HCT116 (cell line): ENCODE results near the gene FDXACB1.

Source experiments
- CBX3 ChIP-seq: IDR thresholded peaks from 2 replicates; pipeline ENCODE4 v1.6.1; 2012; ENCODE audit warnings: low read depth
- CEBPB ChIP-seq: IDR thresholded peaks from 2 replicates; pipeline ENCODE4 v1.6.1; 2012; ENCODE audit warnings: low read depth
- CTCF ChIP-seq, 3 experiments: fragments of 200-600 bp in 1 of 3; sonication (generic) in 1 of 3; IDR thresholded peaks in 2 of 3; conservative IDR thresholded peaks in 1 of 3; 2 replicates each; pipeline ENCODE4 v1.5.1; 2012 to 2017; ENCODE audit warnings: low read depth in 2 of 3, low read length in 2 of 3, antibody characterized with exemption in 1 of 3, borderline replicate concordance in 1 of 3, control low read depth in 1 of 3, mild to moderate bottlenecking in 1 of 3, mixed read lengths in 1 of 3, mixed run types in 1 of 3, moderate library complexity in 1 of 3; ENCODE audit not compliant: insufficient read depth in 1 of 3
- EZH2 ChIP-seq: fragments of 200-600 bp; sonication (generic); IDR thresholded peaks from 2 replicates; pipeline ENCODE4 v1.6.1; 2017; ENCODE audit warnings: antibody characterized with exemption, mixed run types
- MAX ChIP-seq: IDR thresholded peaks from 2 replicates; pipeline ENCODE4 v1.6.1; 2012
- POLR2A ChIP-seq: IDR thresholded peaks from 2 replicates; pipeline ENCODE4 v1.7.0; 2011; ENCODE audit warnings: borderline replicate concordance; ENCODE audit not compliant: insufficient read depth, insufficient read length; ENCODE audit errors: extremely low read depth
- POLR2AphosphoS5 ChIP-seq: IDR thresholded peaks from 2 replicates; pipeline ENCODE4 v1.6.1; 2011; ENCODE audit warnings: mild to moderate bottlenecking, low read depth, low read length, moderate library complexity
- RAD21 ChIP-seq: IDR thresholded peaks from 2 replicates; pipeline ENCODE4 v1.6.1; 2012; ENCODE audit warnings: low read depth, mild to moderate bottlenecking
- REST ChIP-seq: IDR thresholded peaks from 2 replicates; pipeline ENCODE4 v1.6.1; 2012; ENCODE audit warnings: low read depth
- SRF ChIP-seq: IDR thresholded peaks from 2 replicates; pipeline ENCODE4 v1.6.1; 2012; ENCODE audit warnings: low read depth
- YY1 ChIP-seq: IDR thresholded peaks from 2 replicates; pipeline ENCODE4 v1.6.1; 2011; ENCODE audit warnings: low read length, low read depth, moderate library complexity, mild to moderate bottlenecking; ENCODE audit not compliant: insufficient replicate concordance; ENCODE audit errors: extremely low read depth
- ZFX ChIP-seq: fragments of 450-650 bp; IDR thresholded peaks from 2 replicates; pipeline ENCODE4 v1.6.1; 2017
- ZNF274 ChIP-seq: fragments of 200-500 bp; sonication (Bioruptor generic); IDR thresholded peaks from 2 replicates; pipeline ENCODE4 v1.6.1; 2014; ENCODE audit warnings: mild to moderate bottlenecking, low read depth, low read length, inconsistent platforms

- TF ChIP-seq CTCF (IDR thresholded peaks at IDR 0.05 in 2 of 3, conservative IDR thresholded peaks at IDR 0.05 in 1 of 3; ENCODE audit: borderline replicate concordance in 1 of 3, insufficient read depth in 1 of 3, low read depth in 2 of 3, low read length in 2 of 3) (no peak), EZH2 (no peak), POLR2A (no peak), RAD21 (no peak), YY1 (no peak), ZNF274 (no peak), REST (no peak), POLR2AphosphoS5 (no peak), CEBPB (no peak), MAX (no peak), SRF (no peak), CBX3 (no peak), ZFX (no peak)
These were observed 8.5 kb downstream of the FDXACB1 start for GRCh38 chr11:111870522-111870885.
